Caco-2 (cell line): ENCODE data around the gene YWHAG. TPM values are rescaled to one million over a fixed set of nuclear protein-coding genes. Genes with fewer than 3 reads are reported as not detected.
"Not testable (repeated sequence)": the region's sequence is repeated elsewhere in the genome, so short reads cannot be mapped to it uniquely, and the experiment has no call there.

Experiments
- BruUV-seq: library from RNA; stranded (reverse); fragments of 400-500 nt; replicated peaks from 2 replicates; lab custom pipeline; 2021; lab: Mats Ljungman, UMichigan
- CTCF ChIA-PET: fragments of 300-600 bp; sonication (Branson Sonifier 250); formaldehyde crosslinking; loops from one replicate; lab custom pipeline; 2022; ENCODE audit warnings: antibody characterized with exemption; lab: Charles Lee
- POLR2A ChIA-PET: fragments of 300-600 bp; sonication (Branson Sonifier 250); formaldehyde crosslinking; loops from one replicate; lab custom pipeline; 2022; ENCODE audit warnings: antibody characterized with exemption; lab: Charles Lee
- DNase-seq, 2 experiments: peaks; one replicate each; pipeline versions ENCODE4 v3.0.0 to v3.0.0-alpha.2; 2020 to 2022
- H3K27me3 ChIP-seq: replicated peaks from 2 replicates; pipeline ENCODE4 v1.6.0; 2011; ENCODE audit warnings: low read length; ENCODE audit not compliant: control insufficient read depth, insufficient read depth
- H3K36me3 ChIP-seq: 2 replicates; pipeline ENCODE4 v1.5.1; 2011; ENCODE audit warnings: low read length; ENCODE audit not compliant: control insufficient read depth, insufficient read depth
- H3K4me1 ChIP-seq: fragments of 250-450 bp; sonication (Bioruptor Pico); 2 replicates; pipeline ENCODE4 v1.5.1; 2020; ENCODE audit warnings: mild to moderate bottlenecking
- H3K4me3 ChIP-seq: 2 replicates; pipeline ENCODE4 v1.5.1; 2011; ENCODE audit warnings: low read depth, mild to moderate bottlenecking, control low read depth, low read length
- H3K9me3 ChIP-seq: fragments of 250-450 bp; sonication (Bioruptor Pico); 2 replicates; pipeline ENCODE4 v1.5.1; 2020; ENCODE audit warnings: mild to moderate bottlenecking, moderate library complexity
- H3K27ac Mint-ChIP-seq: one replicate; pipeline ENCODE4 v1.8.0; 2022; ENCODE audit warnings: mixed read lengths; ENCODE audit not compliant: unreplicated experiment
- H3K27me3 Mint-ChIP-seq: one replicate; pipeline ENCODE4 v1.8.0; 2022; ENCODE audit warnings: mixed read lengths; ENCODE audit not compliant: insufficient read depth, unreplicated experiment
- H3K36me3 Mint-ChIP-seq: one replicate; pipeline ENCODE4 v1.8.0; 2022; ENCODE audit warnings: mild to moderate bottlenecking, mixed read lengths; ENCODE audit not compliant: insufficient read depth, unreplicated experiment
- H3K4me1 Mint-ChIP-seq: one replicate; pipeline ENCODE4 v1.8.0; 2022; ENCODE audit warnings: low read depth, mixed read lengths; ENCODE audit not compliant: unreplicated experiment
- H3K4me3 Mint-ChIP-seq: one replicate; pipeline ENCODE4 v1.8.0; 2022; ENCODE audit warnings: mild to moderate bottlenecking, moderate library complexity, mixed read lengths; ENCODE audit not compliant: unreplicated experiment
- H3K9me3 Mint-ChIP-seq: one replicate; pipeline ENCODE4 v1.8.0; 2022; ENCODE audit warnings: mixed read lengths; ENCODE audit not compliant: unreplicated experiment
- intact Hi-C: fragments of 100-400 bp; cut with micrococcal nuclease; formaldehyde crosslinking; loops from one replicate; pipeline ENCODE4 v1.10.0; 2022; ENCODE audit not compliant: unreplicated experiment
- total RNA-seq: library from RNA; stranded (reverse); gene quantifications from 2 replicates; pipeline ENCODE4 v1.2.3, GENCODE V29; 2022
- TF ChIP-seq, protein P1 (sequence below), 2 experiments: fragments of 200-600 bp in 1 of 2; IDR thresholded peaks; 1 replicate in 1 of 2; 2 replicates in 1 of 2; pipeline versions ENCODE4 v1.5.1 to v1.8.0; 2011 to 2022; ENCODE audit warnings: antibody characterized with exemption in 1 of 2, control low read depth in 1 of 2, inconsistent platforms in 1 of 2, low read depth in 1 of 2, low read length in 1 of 2, mild to moderate bottlenecking in 1 of 2, moderate library complexity in 1 of 2; ENCODE audit not compliant: insufficient read depth in 1 of 2, severe bottlenecking in 1 of 2, unreplicated experiment in 1 of 2

The YWHAG gene
- total RNA-seq, 1 experiment from 2014 or later: 150 TPM

DNA sequence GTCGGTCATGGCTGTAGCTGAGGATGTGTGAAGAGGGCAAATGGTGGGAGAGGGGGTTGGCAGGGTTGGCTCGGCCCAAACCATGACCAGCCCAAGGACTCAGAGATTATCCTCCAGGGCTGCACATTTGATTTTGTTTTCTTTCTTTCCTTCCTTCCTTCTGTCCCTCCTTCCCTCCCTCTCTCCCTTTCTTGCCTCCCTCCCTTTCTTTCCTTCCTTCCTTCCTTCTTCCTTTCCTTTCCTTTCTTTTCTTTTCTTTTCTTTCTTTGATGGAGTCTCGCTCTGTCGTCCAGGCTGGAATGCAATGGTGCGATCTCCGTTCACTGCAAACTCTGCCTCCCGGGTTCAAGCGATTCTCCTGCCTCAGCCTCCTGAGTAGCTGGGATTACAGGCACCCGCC, 46.9 kb upstream of the YWHAG start:
- no TSS peak for BruUV-seq
- no peak overlapping the region for H3K4me3 Mint-ChIP-seq
- H3K9me3 Mint-ChIP-seq: no peaks in the 10 kb centered on the region
- no peak for DNase-seq
- H3K27ac Mint-ChIP-seq: no peak overlapping the region
- H3K4me1 Mint-ChIP-seq: peaks cover 7% of the 10 kb centered on the region
- H3K4me3 ChIP-seq: no peak overlapping the region
- POLR2A ChIA-PET: no interaction called here
- TF ChIP-seq, protein P1, sequence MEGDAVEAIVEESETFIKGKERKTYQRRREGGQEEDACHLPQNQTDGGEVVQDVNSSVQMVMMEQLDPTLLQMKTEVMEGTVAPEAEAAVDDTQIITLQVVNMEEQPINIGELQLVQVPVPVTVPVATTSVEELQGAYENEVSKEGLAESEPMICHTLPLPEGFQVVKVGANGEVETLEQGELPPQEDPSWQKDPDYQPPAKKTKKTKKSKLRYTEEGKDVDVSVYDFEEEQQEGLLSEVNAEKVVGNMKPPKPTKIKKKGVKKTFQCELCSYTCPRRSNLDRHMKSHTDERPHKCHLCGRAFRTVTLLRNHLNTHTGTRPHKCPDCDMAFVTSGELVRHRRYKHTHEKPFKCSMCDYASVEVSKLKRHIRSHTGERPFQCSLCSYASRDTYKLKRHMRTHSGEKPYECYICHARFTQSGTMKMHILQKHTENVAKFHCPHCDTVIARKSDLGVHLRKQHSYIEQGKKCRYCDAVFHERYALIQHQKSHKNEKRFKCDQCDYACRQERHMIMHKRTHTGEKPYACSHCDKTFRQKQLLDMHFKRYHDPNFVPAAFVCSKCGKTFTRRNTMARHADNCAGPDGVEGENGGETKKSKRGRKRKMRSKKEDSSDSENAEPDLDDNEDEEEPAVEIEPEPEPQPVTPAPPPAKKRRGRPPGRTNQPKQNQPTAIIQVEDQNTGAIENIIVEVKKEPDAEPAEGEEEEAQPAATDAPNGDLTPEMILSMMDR (IDR thresholded peaks at IDR 0.05; ENCODE audit: insufficient read depth in 1 of 2, low read depth in 1 of 2, low read length in 1 of 2, severe bottlenecking in 1 of 2, unreplicated experiment in 1 of 2): no peak
- H3K9me3 ChIP-seq: no peaks in the 10 kb centered on the region
- no peaks in the 10 kb centered on the region for H3K27me3 Mint-ChIP-seq
- CTCF ChIA-PET: no interaction called here
- H3K36me3 Mint-ChIP-seq: no peaks in the 10 kb centered on the region
- intact Hi-C loops: no loop called here
- H3K4me1 ChIP-seq: peaks cover 8% of the 10 kb centered on the region
- H3K36me3 ChIP-seq: no peaks in the 10 kb centered on the region
- no peaks in the 10 kb centered on the region for H3K27me3 ChIP-seq

GRCh38 chr7:76403780-76404494, 45.1 kb upstream of the YWHAG start:
- Histone ChIP-seq H3K4me1 (peaks cover 8% of the 10 kb centered on the region), H3K36me3 (no peaks in the 10 kb centered on the region), H3K4me3 (no peak overlapping the region), H3K27me3 (no peaks in the 10 kb centered on the region), H3K9me3 (no peaks in the 10 kb centered on the region)
- no peaks in the 10 kb centered on the region for H3K27me3 Mint-ChIP-seq
- ChIA-PET CTCF (no interaction called here), POLR2A (no interaction called here)
- no peak overlapping the region for H3K27ac Mint-ChIP-seq
- H3K9me3 Mint-ChIP-seq: no peaks in the 10 kb centered on the region
- TF ChIP-seq, protein P1 (IDR thresholded peaks at IDR 0.05; ENCODE audit: insufficient read depth in 1 of 2, low read depth in 1 of 2, low read length in 1 of 2, severe bottlenecking in 1 of 2, unreplicated experiment in 1 of 2): no peak
- H3K36me3 Mint-ChIP-seq: no peaks in the 10 kb centered on the region
- no peak overlapping the region for H3K4me3 Mint-ChIP-seq
- DNase-seq: no peak
- intact Hi-C loops: no loop called here
- peaks cover 7% of the 10 kb centered on the region for H3K4me1 Mint-ChIP-seq
- BruUV-seq: no TSS peak

DNA sequence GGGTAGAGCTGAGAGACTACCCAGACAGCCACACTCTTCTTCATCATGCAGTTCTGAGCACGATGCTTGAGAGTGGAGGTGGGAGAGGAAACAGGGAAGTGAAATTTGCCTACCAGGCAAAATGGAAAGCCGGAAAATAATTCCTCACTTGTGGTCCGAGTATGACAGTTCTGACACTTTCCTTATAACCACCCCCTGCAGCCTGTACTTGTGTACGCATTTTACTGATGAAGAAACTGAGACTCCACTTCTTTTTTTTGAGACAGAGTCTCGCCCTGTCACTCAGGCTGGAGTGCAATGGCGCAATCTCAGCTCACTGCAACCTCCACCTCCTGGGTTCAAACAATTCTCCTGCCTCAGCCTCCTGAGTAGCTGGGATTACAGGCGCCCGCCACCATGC, 44.3 kb upstream of the YWHAG start:
- POLR2A ChIA-PET, intact Hi-C loops, H3K27ac Mint-ChIP-seq, H3K27me3 ChIP-seq, H3K4me3 Mint-ChIP-seq, H3K4me3 ChIP-seq, H3K36me3 Mint-ChIP-seq, BruUV-seq, H3K36me3 ChIP-seq, DNase-seq, H3K4me1 ChIP-seq, H3K9me3 ChIP-seq, H3K9me3 Mint-ChIP-seq, H3K27me3 Mint-ChIP-seq, CTCF ChIA-PET: not testable (repeated sequence)
- peaks cover 14% of the 10 kb centered on the region for H3K4me1 Mint-ChIP-seq
